ENCODE measurements around the gene VKORC1. TPM values are rescaled to one million over a fixed set of nuclear protein-coding genes. Genes with fewer than 3 reads are reported as not detected.

VKORC1 gene
- total and polyA plus RNA-seq, 2 donors (not counting 1 experiment from before 2014, with no cell fraction given): 118 to 301 TPM

DNA sequence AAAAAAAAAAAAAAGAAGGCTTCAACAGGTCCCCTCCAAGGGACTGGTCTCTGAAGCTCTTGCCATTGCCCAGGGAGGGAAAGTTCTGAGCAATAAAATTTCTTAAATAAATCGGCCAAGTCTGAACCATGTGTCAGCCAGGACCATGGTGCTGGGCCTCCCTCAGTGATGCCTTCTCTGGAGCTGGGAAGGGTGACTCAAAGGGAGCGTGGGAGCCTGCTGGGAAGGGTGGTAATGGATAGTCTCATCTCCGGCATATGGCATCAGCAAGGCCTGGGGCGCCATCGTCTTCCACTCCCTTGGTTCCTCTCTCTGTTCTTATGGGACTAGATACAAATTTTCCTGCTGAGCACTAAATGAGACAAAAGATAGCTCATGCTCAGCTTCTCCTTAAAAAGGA, 2.3 kb downstream of the VKORC1 start:
- Histone ChIP-seq H3K4me1 (ENCODE audit: control insufficient read depth, extremely low read depth, insufficient read depth, low read length) (peaks cover 3% of the 10 kb centered on the region), H4K20me1 (ENCODE audit: control insufficient read depth, extremely low read depth, insufficient read depth, low read length) (no peaks in the 10 kb centered on the region), H3K27me3 (ENCODE audit: control insufficient read depth, insufficient read depth, low read length) (no peaks in the 10 kb centered on the region), H3K4me3 (replicated peaks in 1 of 4; ENCODE audit: control extremely low read depth in 1 of 4, insufficient read depth in 1 of 4, low read depth in 3 of 4, low read length in 4 of 4) (no peak overlapping the region), H3K9me3 (ENCODE audit: control insufficient read depth, insufficient read depth, low read depth, low read length) (no peaks in the 10 kb centered on the region), H3K27ac (ENCODE audit: insufficient read depth, low read length) (no peak overlapping the region), H3K79me2 (ENCODE audit: control insufficient read depth, insufficient read depth, low read length) (peaks cover 21% of the 10 kb centered on the region), H3K4me2 (ENCODE audit: extremely low read depth, insufficient read depth, low read length) (no peak overlapping the region), H2AFZ (ENCODE audit: low read length) (no peak overlapping the region), H3K9ac (ENCODE audit: insufficient read depth, low read length) (no peak overlapping the region), H3K36me3 (ENCODE audit: control insufficient read depth, insufficient read depth, low read length) (peaks cover 11% of the 10 kb centered on the region)
- DNase-seq (ENCODE audit: low read depth in 2 of 2): peak in 1 of 2 donors; percentile 35
- no peak for TF ChIP-seq EZH2 (IDR thresholded peaks at IDR 0.05; ENCODE audit: low read length, missing control alignments)
- TF ChIP-seq, protein P1, sequence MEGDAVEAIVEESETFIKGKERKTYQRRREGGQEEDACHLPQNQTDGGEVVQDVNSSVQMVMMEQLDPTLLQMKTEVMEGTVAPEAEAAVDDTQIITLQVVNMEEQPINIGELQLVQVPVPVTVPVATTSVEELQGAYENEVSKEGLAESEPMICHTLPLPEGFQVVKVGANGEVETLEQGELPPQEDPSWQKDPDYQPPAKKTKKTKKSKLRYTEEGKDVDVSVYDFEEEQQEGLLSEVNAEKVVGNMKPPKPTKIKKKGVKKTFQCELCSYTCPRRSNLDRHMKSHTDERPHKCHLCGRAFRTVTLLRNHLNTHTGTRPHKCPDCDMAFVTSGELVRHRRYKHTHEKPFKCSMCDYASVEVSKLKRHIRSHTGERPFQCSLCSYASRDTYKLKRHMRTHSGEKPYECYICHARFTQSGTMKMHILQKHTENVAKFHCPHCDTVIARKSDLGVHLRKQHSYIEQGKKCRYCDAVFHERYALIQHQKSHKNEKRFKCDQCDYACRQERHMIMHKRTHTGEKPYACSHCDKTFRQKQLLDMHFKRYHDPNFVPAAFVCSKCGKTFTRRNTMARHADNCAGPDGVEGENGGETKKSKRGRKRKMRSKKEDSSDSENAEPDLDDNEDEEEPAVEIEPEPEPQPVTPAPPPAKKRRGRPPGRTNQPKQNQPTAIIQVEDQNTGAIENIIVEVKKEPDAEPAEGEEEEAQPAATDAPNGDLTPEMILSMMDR (conservative IDR thresholded peaks at IDR 0.05 in 1 of 2, IDR thresholded peaks at IDR 0.05 in 1 of 2; ENCODE audit: low read depth in 1 of 2, low read length in 2 of 2): no peak

DNA sequence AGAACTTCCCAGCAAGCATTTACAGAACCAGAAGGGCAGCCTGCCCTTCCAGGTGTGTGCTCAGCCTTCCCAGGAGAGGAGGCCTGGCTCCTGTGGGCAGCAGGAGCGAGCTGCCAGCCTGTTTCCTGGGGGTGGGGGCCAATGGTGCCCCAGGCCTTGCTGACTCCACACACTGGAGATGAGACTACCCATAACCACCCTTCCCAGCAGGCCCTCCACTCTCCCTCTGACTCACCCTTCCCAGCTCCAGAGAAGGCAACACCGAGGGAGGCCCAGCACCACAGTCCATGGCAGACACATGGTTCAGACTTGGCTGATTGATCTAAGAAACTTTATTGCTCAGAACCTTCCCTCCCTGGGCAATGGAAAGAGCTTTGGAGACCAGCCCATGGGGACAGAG, 4.1 kb downstream of the VKORC1 start:
- H2AFZ ChIP-seq (ENCODE audit: low read length): no peak overlapping the region

DNA sequence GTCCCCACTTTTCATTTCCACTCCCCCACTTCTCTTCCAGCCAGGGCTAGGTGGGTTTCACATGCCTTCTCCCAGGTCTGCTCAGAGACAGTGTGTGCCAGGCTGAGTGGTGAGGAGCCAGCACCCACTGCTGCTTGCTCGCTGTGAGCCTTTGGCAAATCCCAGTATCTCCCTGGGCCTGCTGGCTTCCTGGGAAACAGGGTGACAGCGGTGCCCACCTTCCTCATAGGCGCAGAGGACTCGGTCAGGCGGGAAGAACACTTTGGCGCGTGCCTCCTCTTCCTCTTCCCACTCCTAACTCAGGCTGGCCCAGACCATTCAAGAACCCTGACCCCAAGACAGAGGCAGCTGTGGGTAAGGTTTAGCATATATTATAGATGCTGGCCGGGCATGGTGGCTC, 5.4 kb downstream of the VKORC1 start:
- Histone ChIP-seq H4K20me1 (ENCODE audit: control insufficient read depth, extremely low read depth, insufficient read depth, low read length) (no peaks in the 10 kb centered on the region), H3K79me2 (ENCODE audit: control insufficient read depth, insufficient read depth, low read length) (peaks cover 20% of the 10 kb centered on the region), H3K27ac (ENCODE audit: insufficient read depth, low read length) (no peak overlapping the region), H3K4me3 (replicated peaks in 1 of 4; ENCODE audit: control extremely low read depth in 1 of 4, insufficient read depth in 1 of 4, low read depth in 3 of 4, low read length in 4 of 4) (no peak overlapping the region), H3K9ac (ENCODE audit: insufficient read depth, low read length) (no peak overlapping the region), H3K4me1 (ENCODE audit: control insufficient read depth, extremely low read depth, insufficient read depth, low read length) (peaks cover 3% of the 10 kb centered on the region), H3K36me3 (ENCODE audit: control insufficient read depth, insufficient read depth, low read length) (peaks cover 19% of the 10 kb centered on the region), H3K4me2 (ENCODE audit: extremely low read depth, insufficient read depth, low read length) (no peak overlapping the region), H3K27me3 (ENCODE audit: control insufficient read depth, insufficient read depth, low read length) (no peaks in the 10 kb centered on the region), H3K9me3 (ENCODE audit: control insufficient read depth, insufficient read depth, low read depth, low read length) (no peaks in the 10 kb centered on the region), H2AFZ (ENCODE audit: low read length) (no peak overlapping the region)
- DNase-seq (ENCODE audit: low read depth in 2 of 2): no peak
- no peak for TF ChIP-seq EZH2 (IDR thresholded peaks at IDR 0.05; ENCODE audit: low read length, missing control alignments)
- TF ChIP-seq, protein P1 (conservative IDR thresholded peaks at IDR 0.05 in 1 of 2, IDR thresholded peaks at IDR 0.05 in 1 of 2; ENCODE audit: low read depth in 1 of 2, low read length in 2 of 2): no peak

More for the DNA sequence above, 4.1 kb downstream of the VKORC1 start:
- Histone ChIP-seq H3K27me3 (ENCODE audit: control insufficient read depth, insufficient read depth, low read length) (no peaks in the 10 kb centered on the region), H3K4me3 (replicated peaks in 1 of 4; ENCODE audit: control extremely low read depth in 1 of 4, insufficient read depth in 1 of 4, low read depth in 3 of 4, low read length in 4 of 4) (no peak overlapping the region), H3K4me1 (ENCODE audit: control insufficient read depth, extremely low read depth, insufficient read depth, low read length) (peaks cover 3% of the 10 kb centered on the region), H3K79me2 (ENCODE audit: control insufficient read depth, insufficient read depth, low read length) (peaks cover 21% of the 10 kb centered on the region), H3K36me3 (ENCODE audit: control insufficient read depth, insufficient read depth, low read length) (peaks cover 15% of the 10 kb centered on the region), H3K9me3 (ENCODE audit: control insufficient read depth, insufficient read depth, low read depth, low read length) (no peaks in the 10 kb centered on the region), H3K27ac (ENCODE audit: insufficient read depth, low read length) (no peak overlapping the region), H3K4me2 (ENCODE audit: extremely low read depth, insufficient read depth, low read length) (no peak overlapping the region), H4K20me1 (ENCODE audit: control insufficient read depth, extremely low read depth, insufficient read depth, low read length) (no peaks in the 10 kb centered on the region), H3K9ac (ENCODE audit: insufficient read depth, low read length) (no peak overlapping the region)
- peak in 1 of 2 donors; percentile 54 for DNase-seq (ENCODE audit: low read depth in 2 of 2)
- TF ChIP-seq, protein P1 (conservative IDR thresholded peaks at IDR 0.05 in 1 of 2, IDR thresholded peaks at IDR 0.05 in 1 of 2; ENCODE audit: low read depth in 1 of 2, low read length in 2 of 2): no peak
- no peak for TF ChIP-seq EZH2 (IDR thresholded peaks at IDR 0.05; ENCODE audit: low read length, missing control alignments)

Measured in fibroblast of lung (primary cell).